ENCODE results near the gene DAPK1. TPM values are rescaled to one million over a fixed set of nuclear protein-coding genes. Genes with fewer than 3 reads are reported as not detected.

Gene DAPK1
- total RNA-seq, 1 donor from 2014 or later: 196 TPM

DNA sequence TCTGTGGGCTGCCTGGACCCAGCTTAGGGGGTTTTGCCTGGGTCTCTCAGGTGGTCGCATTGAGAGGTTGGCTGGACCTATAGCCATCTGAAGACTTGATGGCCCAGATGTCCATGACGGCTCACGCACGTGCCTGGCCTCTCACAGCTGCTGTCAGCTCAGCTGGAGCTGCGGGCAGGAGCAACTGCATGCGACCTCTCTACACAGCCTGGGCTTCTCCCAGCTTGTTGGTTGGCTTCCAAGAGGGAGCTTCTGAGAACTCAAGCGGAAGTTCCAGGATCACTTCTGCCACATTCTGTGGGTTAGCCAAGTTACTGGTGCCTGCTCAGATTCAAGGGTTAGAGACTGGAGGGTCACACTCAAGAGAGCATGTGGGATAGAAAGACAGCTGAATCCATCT is 99.2 kb downstream of the DAPK1 start:
- intact Hi-C loops (cut with DNase I): no loop called here
- Histone ChIP-seq H3K27ac (peak overlapping the region; percentile 27), H3K4me1 (peaks cover 98% of the 10 kb centered on the region), H3K9me3 (no peaks in the 10 kb centered on the region), H3K36me3 (no peaks in the 10 kb centered on the region), H3K4me3 (no peak overlapping the region), H3K27me3 (ENCODE audit: low read depth) (no peaks in the 10 kb centered on the region)
- TF ChIP-seq, protein P1, sequence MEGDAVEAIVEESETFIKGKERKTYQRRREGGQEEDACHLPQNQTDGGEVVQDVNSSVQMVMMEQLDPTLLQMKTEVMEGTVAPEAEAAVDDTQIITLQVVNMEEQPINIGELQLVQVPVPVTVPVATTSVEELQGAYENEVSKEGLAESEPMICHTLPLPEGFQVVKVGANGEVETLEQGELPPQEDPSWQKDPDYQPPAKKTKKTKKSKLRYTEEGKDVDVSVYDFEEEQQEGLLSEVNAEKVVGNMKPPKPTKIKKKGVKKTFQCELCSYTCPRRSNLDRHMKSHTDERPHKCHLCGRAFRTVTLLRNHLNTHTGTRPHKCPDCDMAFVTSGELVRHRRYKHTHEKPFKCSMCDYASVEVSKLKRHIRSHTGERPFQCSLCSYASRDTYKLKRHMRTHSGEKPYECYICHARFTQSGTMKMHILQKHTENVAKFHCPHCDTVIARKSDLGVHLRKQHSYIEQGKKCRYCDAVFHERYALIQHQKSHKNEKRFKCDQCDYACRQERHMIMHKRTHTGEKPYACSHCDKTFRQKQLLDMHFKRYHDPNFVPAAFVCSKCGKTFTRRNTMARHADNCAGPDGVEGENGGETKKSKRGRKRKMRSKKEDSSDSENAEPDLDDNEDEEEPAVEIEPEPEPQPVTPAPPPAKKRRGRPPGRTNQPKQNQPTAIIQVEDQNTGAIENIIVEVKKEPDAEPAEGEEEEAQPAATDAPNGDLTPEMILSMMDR (IDR thresholded peaks at IDR 0.05): no peak
- DNase-seq (peak; percentile 66), ATAC-seq (peak; percentile 8 to 45)

DNA sequence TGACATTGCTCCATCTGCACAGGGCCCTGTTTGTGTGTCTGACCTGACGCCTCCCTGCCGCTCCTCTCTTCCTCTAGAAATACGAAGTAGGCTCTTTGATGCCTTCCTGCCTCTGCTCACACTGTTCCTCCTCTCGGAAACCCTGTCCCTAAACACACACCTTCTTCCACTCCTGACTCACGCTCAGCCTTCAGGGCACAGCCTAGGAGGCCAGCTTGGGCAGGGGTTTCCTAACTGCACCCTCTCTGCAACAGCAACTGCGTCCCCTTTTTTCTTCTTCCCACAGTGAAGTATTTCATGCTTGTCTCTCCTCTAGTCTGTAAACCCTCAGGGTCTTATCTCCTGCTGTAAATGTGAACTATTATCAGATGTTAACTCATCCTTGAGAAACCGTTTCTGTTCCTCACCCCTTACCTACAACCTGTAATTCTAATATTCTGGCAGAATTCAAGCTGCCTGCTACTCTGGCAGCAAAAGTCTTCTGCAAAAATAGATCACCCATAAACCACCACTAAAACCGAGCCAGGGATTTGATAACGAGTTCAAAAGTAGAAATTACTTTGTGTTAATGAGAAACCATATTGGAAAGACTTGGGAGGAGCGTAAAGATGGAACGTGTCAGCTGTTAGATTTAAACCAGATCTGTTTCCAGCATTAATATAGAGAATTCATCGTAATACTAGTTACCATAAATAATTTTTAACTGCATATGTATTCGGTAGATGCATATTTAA is 100.2 kb downstream of the DAPK1 start:
- Histone ChIP-seq H3K4me3 (no peak overlapping the region), H3K9me3 (no peaks in the 10 kb centered on the region), H3K27me3 (ENCODE audit: low read depth) (no peaks in the 10 kb centered on the region), H3K4me1 (peaks cover 93% of the 10 kb centered on the region), H3K27ac (peak overlapping the region; percentile 27), H3K36me3 (no peaks in the 10 kb centered on the region)
- DNase-seq (no peak), ATAC-seq (no peak)
- TF ChIP-seq, protein P1 (IDR thresholded peaks at IDR 0.05): no peak
- intact Hi-C loops (cut with DNase I): no loop called here

DNA sequence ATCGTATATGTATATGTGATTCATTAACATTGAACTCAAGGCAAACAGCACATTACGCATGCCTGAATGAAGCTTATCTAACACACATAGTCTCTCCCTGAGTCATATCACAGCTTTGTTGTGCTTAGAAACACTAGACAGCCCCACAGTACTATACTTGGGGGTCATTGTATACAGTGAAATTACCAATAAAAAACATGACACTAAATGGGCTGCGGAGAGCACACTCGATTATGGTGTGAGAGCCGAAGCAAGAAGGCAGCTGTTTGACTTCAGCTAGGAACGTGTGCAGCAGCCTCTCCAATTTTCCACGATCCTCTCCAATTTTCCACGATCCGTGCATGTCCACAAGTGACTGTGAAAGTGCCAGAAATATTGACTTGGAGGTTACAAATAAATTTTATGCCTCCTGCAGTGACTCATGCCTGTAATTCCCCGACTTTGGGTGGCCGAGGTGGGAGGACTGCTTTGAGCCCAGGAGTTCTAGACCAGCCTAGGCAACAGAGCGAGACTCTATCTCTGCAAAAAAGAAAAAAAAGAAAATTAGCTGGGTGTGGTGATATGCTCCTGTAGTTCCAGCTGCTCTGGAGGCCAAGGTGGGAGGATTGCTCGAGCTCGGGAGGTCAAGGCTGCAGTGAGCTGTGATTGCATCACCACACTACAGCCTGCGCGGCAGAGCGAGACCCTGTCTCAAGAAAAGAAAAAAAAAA is 102.4 kb downstream of the DAPK1 start:
- Histone ChIP-seq H3K27ac (peak overlapping the region; percentile 79), H3K4me3 (no peak overlapping the region), H3K36me3 (peaks cover 2% of the 10 kb centered on the region), H3K9me3 (no peaks in the 10 kb centered on the region), H3K27me3 (ENCODE audit: low read depth) (no peaks in the 10 kb centered on the region), H3K4me1 (peaks cover 72% of the 10 kb centered on the region)
- TF ChIP-seq, protein P1 (IDR thresholded peaks at IDR 0.05): no peak
- ATAC-seq: peak; percentile 25 to 64
- DNase-seq: no peak
- intact Hi-C loops (cut with DNase I): no loop called here

DNA sequence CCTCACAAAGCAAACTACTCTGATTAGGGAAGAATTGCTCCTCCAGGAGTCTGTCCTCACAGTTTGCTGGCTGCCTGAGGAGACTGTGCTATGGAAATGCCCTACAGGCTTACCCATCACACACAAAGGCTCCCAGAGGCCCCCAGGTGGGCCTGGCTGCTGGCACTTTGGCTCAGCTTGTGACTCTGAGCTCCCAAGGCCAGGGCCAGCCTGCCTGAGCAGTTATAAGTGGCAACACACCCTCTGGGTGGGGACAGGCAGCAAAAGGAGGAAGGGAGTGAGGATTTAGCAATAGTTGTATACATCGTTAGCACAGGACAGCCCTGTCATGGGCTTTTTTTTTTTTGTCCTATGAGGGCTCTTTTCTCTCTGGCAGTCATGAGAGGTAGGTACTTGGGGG is 103.5 kb downstream of the DAPK1 start:
- Histone ChIP-seq H3K9me3 (no peaks in the 10 kb centered on the region), H3K27ac (peak overlapping the region; percentile 79), H3K4me3 (no peak overlapping the region), H3K27me3 (ENCODE audit: low read depth) (no peaks in the 10 kb centered on the region), H3K4me1 (peaks cover 67% of the 10 kb centered on the region), H3K36me3 (peaks cover 14% of the 10 kb centered on the region)
- TF ChIP-seq, protein P1 (IDR thresholded peaks at IDR 0.05): no peak
- DNase-seq (peak; percentile 85), ATAC-seq (peak; percentile 84 to 90)
- intact Hi-C loops (cut with DNase I): no loop called here

DNA sequence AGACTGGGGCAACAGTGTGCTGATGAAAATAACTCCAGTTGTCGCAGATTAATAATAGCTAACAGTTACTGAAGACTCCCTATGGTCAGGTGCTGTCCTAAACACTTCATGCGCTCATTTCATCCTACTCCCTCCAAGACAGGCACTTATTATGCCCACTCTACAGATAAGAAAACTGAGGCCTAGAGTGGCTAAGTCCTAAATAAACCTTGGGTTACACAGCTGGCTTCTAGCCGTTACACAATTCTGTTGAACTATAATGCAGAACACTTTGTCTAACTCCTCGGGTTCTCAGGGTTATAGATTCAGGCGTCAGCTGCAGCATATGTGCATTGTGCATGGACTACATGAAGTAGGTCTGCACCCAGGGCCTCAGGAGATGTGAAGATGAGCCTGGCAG is 103.9 kb downstream of the DAPK1 start:
- DNase-seq (no peak), ATAC-seq (no peak)
- Histone ChIP-seq H3K36me3 (peaks cover 14% of the 10 kb centered on the region), H3K4me1 (peaks cover 63% of the 10 kb centered on the region), H3K9me3 (no peaks in the 10 kb centered on the region), H3K27ac (no peak overlapping the region), H3K4me3 (no peak overlapping the region), H3K27me3 (ENCODE audit: low read depth) (no peaks in the 10 kb centered on the region)
- TF ChIP-seq, protein P1 (IDR thresholded peaks at IDR 0.05): no peak
- intact Hi-C loops (cut with DNase I): no loop called here
